Measurements from ENCODE around the gene CXCR1. TPM values are rescaled to one million over a fixed set of nuclear protein-coding genes. Genes with fewer than 3 reads are reported as not detected.

The CXCR1 gene
- total RNA-seq, 1 donor from 2014 or later, result not detected

- Histone ChIP-seq H3K36me3 (ENCODE audit: control insufficient read depth, insufficient read depth, low read length) (no peaks in the 10 kb centered on the region), H3K27me3 (ENCODE audit: control insufficient read depth, insufficient read depth, low read length) (peaks cover 3% of the 10 kb centered on the region), H3K4me3 (ENCODE audit: low read depth, low read length) (no peak overlapping the region)
- no peak for DNase-seq (ENCODE audit: low read depth)
- no peak for TF ChIP-seq CTCF (IDR thresholded peaks at IDR 0.05; ENCODE audit: insufficient read depth, low read length, poor library complexity, severe bottlenecking)
Observed at GRCh38 chr2:218145124-218145523, 21.6 kb downstream of the CXCR1 start.

- no peaks in the 10 kb centered on the region for H3K36me3 ChIP-seq (ENCODE audit: control insufficient read depth, insufficient read depth, low read length)
- no peak overlapping the region for H3K4me3 ChIP-seq (ENCODE audit: low read depth, low read length)
- no peak for TF ChIP-seq CTCF (IDR thresholded peaks at IDR 0.05; ENCODE audit: insufficient read depth, low read length, poor library complexity, severe bottlenecking)
- H3K27me3 ChIP-seq (ENCODE audit: control insufficient read depth, insufficient read depth, low read length), result peaks cover 18% of the 10 kb centered on the region
- no peak for DNase-seq (ENCODE audit: low read depth)
Observed at GRCh38 chr2:218138047-218138446, 28.7 kb downstream of the CXCR1 start.

GRCh38 chr2:218137514-218137913 is 29.2 kb downstream of the CXCR1 start:
- peaks cover 15% of the 10 kb centered on the region for H3K27me3 ChIP-seq (ENCODE audit: control insufficient read depth, insufficient read depth, low read length)
- no peak overlapping the region for H3K4me3 ChIP-seq (ENCODE audit: low read depth, low read length)
- no peak for TF ChIP-seq CTCF (IDR thresholded peaks at IDR 0.05; ENCODE audit: insufficient read depth, low read length, poor library complexity, severe bottlenecking)

GRCh38 chr2:218130822-218131221 is 35.9 kb downstream of the CXCR1 start:
- H3K36me3 ChIP-seq (ENCODE audit: control insufficient read depth, insufficient read depth, low read length), result no peaks in the 10 kb centered on the region
- no peak for DNase-seq (ENCODE audit: low read depth)
- H3K4me3 ChIP-seq (ENCODE audit: low read depth, low read length), result no peak overlapping the region
- no peak for TF ChIP-seq CTCF (IDR thresholded peaks at IDR 0.05; ENCODE audit: insufficient read depth, low read length, poor library complexity, severe bottlenecking)
- peaks cover 16% of the 10 kb centered on the region for H3K27me3 ChIP-seq (ENCODE audit: control insufficient read depth, insufficient read depth, low read length)

More at GRCh38 chr2:218137514-218137913, 29.2 kb downstream of the CXCR1 start:
- DNase-seq (ENCODE audit: low read depth), result no peak
- H3K36me3 ChIP-seq (ENCODE audit: control insufficient read depth, insufficient read depth, low read length), result no peaks in the 10 kb centered on the region

- peaks cover 17% of the 10 kb centered on the region for H3K27me3 ChIP-seq (ENCODE audit: control insufficient read depth, insufficient read depth, low read length)
- TF ChIP-seq CTCF (IDR thresholded peaks at IDR 0.05; ENCODE audit: insufficient read depth, low read length, poor library complexity, severe bottlenecking), result no peak
- no peak for DNase-seq (ENCODE audit: low read depth)
- H3K36me3 ChIP-seq (ENCODE audit: control insufficient read depth, insufficient read depth, low read length), result no peaks in the 10 kb centered on the region
- H3K4me3 ChIP-seq (ENCODE audit: low read depth, low read length), result no peak overlapping the region
Observed at GRCh38 chr2:218130377-218130776, 36.4 kb downstream of the CXCR1 start.

GRCh38 chr2:218129458-218130135 is 37.2 kb downstream of the CXCR1 start:
- no peak for DNase-seq (ENCODE audit: low read depth)
- Histone ChIP-seq H3K27me3 (ENCODE audit: control insufficient read depth, insufficient read depth, low read length) (peaks cover 19% of the 10 kb centered on the region), H3K4me3 (ENCODE audit: low read depth, low read length) (no peak overlapping the region), H3K36me3 (ENCODE audit: control insufficient read depth, insufficient read depth, low read length) (no peaks in the 10 kb centered on the region)
- no peak for TF ChIP-seq CTCF (IDR thresholded peaks at IDR 0.05; ENCODE audit: insufficient read depth, low read length, poor library complexity, severe bottlenecking)

Data from kidney epithelial cell (primary cell).